Suprapubic skin (tissue), 3 donors: ENCODE data around the gene ZNF197.

Experiments
- EP300 ChIP-seq: sonication (generic); formaldehyde crosslinking; IDR thresholded peaks from one replicate; pipeline ENCODE4 v1.6.1; 2017; ENCODE audit warnings: antibody characterized with exemption
- POLR2A ChIP-seq, 2 donors: fragments of 450-650 bp; IDR thresholded peaks; one replicate each; pipeline ENCODE4 v1.6.1; 2017; ENCODE audit warnings: antibody characterized with exemption in 2 of 2, mild to moderate bottlenecking in 2 of 2, moderate library complexity in 2 of 2
- TF ChIP-seq, protein P1 (sequence below), 2 donors: fragments of 200-600 bp in 1 of 2; fragments of 450-650 bp in 1 of 2; sonication (generic) in 1 of 2; IDR thresholded peaks; one replicate each; pipeline ENCODE4 v1.5.1; 2016 to 2019; ENCODE audit warnings: antibody characterized with exemption in 2 of 2, mild to moderate bottlenecking in 1 of 2, moderate library complexity in 1 of 2

GRCh38 chr3:44642337-44642736 is 17.5 kb downstream of the ZNF197 start:
- TF ChIP-seq, protein P1, sequence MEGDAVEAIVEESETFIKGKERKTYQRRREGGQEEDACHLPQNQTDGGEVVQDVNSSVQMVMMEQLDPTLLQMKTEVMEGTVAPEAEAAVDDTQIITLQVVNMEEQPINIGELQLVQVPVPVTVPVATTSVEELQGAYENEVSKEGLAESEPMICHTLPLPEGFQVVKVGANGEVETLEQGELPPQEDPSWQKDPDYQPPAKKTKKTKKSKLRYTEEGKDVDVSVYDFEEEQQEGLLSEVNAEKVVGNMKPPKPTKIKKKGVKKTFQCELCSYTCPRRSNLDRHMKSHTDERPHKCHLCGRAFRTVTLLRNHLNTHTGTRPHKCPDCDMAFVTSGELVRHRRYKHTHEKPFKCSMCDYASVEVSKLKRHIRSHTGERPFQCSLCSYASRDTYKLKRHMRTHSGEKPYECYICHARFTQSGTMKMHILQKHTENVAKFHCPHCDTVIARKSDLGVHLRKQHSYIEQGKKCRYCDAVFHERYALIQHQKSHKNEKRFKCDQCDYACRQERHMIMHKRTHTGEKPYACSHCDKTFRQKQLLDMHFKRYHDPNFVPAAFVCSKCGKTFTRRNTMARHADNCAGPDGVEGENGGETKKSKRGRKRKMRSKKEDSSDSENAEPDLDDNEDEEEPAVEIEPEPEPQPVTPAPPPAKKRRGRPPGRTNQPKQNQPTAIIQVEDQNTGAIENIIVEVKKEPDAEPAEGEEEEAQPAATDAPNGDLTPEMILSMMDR (IDR thresholded peaks at IDR 0.05) = no peak
- no peak for TF ChIP-seq POLR2A (IDR thresholded peaks at IDR 0.05)
- no peak for TF ChIP-seq EP300
